ENCODE results near the gene CELA1.
A peak's percentile ranks its signal among the peaks of the same experiment; 100 is the strongest.
"Not testable (repeated sequence)": the region's sequence is repeated elsewhere in the genome, so short reads cannot be mapped to it uniquely, and the experiment has no call there.

The CELA1 gene

GRCh38 chr12:51320695-51321320 lies 25.7 kb downstream of the CELA1 start:
- DNase-seq (ENCODE audit: insufficient read length, low spot score): no peak
- FAIRE-seq: peak; percentile 80

GRCh38 chr12:51320311-51320694 lies 26.2 kb downstream of the CELA1 start:
- FAIRE-seq (no peak), DNase-seq (ENCODE audit: insufficient read length, low spot score) (no peak)
- TF ChIP-seq POLR2A (IDR thresholded peaks at IDR 0.05; ENCODE audit: low read depth, low read length) (no peak), POU2F2 (IDR thresholded peaks at IDR 0.05; ENCODE audit: low read depth, low read length) (no peak), POLR2AphosphoS5 (IDR thresholded peaks at IDR 0.05; ENCODE audit: low read depth, low read length) (no peak), SPI1 (IDR thresholded peaks at IDR 0.05; ENCODE audit: low read depth, low read length) (no peak), PAX5 (IDR thresholded peaks at IDR 0.05; ENCODE audit: insufficient read depth, low read length, severe bottlenecking) (no peak), TAF1 (IDR thresholded peaks at IDR 0.05; ENCODE audit: low read depth, low read length) (no peak)

More at GRCh38 chr12:51320695-51321320, 25.7 kb downstream of the CELA1 start:
- TF ChIP-seq SPI1 (IDR thresholded peaks at IDR 0.05; ENCODE audit: low read depth, low read length): no peak
- no peak for TF ChIP-seq TAF1 (IDR thresholded peaks at IDR 0.05; ENCODE audit: low read depth, low read length)
- no peak for TF ChIP-seq POU2F2 (IDR thresholded peaks at IDR 0.05; ENCODE audit: low read depth, low read length)
- TF ChIP-seq POLR2AphosphoS5 (IDR thresholded peaks at IDR 0.05; ENCODE audit: low read depth, low read length): no peak
- TF ChIP-seq POLR2A (IDR thresholded peaks at IDR 0.05; ENCODE audit: low read depth, low read length): no peak
- no peak for TF ChIP-seq PAX5 (IDR thresholded peaks at IDR 0.05; ENCODE audit: insufficient read depth, low read length, severe bottlenecking)

DNA sequence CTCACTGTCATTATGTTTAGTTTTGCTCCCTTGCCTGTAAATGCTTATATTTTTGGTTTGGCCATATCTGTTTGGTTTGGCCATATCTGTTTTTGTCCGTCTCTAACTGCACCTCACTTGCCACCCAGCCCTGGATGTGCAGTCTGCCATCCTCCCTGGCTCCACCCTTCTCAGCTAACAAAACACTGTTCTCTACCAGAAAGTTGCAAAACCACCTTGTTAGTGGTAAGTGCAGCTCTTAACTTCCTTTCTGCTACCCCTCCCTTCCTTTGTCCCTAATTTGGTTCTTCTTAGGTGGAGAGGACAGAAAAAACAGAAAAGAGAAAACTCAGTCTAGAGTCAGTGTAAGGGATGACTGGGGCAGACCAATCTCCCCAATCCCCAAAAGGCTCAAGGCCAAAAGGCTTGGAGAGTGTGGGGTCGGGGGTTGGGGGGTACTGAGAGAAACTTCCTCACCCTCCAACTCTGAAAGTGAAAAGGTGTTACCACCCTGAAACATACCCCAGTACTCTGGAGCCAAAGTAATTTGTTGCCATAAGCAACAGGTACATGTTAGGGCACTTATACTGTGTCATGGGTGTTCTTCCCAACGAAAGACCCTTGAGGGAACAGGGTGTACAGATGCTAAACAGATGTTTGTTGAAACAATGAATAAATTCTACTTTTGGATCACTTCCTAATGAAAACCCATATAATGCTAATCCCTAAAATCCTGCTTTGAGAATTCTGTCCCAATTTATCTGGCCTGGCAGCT lies 27.5 kb downstream of the CELA1 start:
- FAIRE-seq (peak; percentile 72), DNase-seq (ENCODE audit: insufficient read length, low spot score) (no peak)
- TF ChIP-seq POLR2A (IDR thresholded peaks at IDR 0.05; ENCODE audit: low read depth, low read length): no peak
- TF ChIP-seq POLR2AphosphoS5 (IDR thresholded peaks at IDR 0.05; ENCODE audit: low read depth, low read length): no peak
- TF ChIP-seq TAF1 (IDR thresholded peaks at IDR 0.05; ENCODE audit: low read depth, low read length): no peak
- TF ChIP-seq POU2F2 (IDR thresholded peaks at IDR 0.05; ENCODE audit: low read depth, low read length): no peak
- TF ChIP-seq PAX5 (IDR thresholded peaks at IDR 0.05; ENCODE audit: insufficient read depth, low read length, severe bottlenecking): no peak
- no peak for TF ChIP-seq SPI1 (IDR thresholded peaks at IDR 0.05; ENCODE audit: low read depth, low read length)

DNA sequence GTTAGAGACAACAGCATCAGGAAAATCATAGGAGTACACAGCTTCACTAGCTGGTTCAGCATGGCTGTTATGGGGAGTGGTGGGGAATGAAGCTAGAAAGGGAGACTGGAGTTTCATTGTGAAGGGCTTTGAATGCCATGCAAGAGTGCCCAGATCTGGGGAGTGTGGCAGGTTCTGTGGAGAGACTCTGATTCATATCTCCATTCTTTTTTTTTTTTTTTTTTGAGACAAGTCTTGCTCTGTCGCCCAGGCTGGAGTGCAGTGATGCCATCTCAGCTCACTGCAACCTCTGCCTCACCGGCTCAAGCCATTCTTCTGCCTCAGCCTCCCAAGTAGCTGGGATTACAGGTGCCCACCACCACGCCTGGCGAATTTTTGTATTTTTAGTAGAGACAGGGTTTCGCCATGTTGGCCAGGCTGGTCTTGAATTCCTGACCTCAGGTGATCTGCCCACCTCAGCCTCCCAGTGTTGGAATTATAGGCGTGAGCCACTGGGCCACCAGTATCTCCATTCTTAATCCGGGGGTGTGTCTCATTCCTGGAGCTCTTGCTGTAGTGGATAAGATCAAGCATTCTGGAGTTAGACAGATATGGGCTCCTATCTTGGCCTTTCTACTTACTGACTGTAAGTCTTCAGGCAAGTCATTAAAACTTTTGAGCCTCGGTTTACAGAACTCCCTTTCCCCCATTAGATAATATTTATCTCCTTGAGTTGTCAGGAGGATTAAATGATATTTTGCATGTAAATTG lies 28.2 kb downstream of the CELA1 start:
- not testable (repeated sequence) for DNase-seq (ENCODE audit: insufficient read length, low spot score); FAIRE-seq

DNA sequence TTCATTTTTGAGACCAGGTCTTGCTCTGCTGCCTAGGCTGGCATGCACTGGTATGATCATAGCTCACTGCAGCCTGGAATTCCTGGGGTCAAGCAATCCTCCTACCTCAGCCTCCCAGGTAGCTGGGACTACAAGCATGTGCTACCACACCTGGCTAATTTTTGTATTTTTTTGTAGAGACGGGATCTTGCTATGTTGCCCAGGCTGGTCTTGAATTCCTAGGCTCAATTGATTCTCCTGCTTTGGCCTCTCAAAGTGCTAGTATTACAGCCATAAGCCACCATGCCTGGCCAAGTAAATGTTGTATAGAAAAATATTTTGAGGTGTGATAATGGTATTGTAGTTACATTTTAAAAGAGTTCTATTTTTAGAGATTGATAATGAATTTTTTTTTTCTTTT lies 35.1 kb downstream of the CELA1 start:
- FAIRE-seq: no peak

DNA sequence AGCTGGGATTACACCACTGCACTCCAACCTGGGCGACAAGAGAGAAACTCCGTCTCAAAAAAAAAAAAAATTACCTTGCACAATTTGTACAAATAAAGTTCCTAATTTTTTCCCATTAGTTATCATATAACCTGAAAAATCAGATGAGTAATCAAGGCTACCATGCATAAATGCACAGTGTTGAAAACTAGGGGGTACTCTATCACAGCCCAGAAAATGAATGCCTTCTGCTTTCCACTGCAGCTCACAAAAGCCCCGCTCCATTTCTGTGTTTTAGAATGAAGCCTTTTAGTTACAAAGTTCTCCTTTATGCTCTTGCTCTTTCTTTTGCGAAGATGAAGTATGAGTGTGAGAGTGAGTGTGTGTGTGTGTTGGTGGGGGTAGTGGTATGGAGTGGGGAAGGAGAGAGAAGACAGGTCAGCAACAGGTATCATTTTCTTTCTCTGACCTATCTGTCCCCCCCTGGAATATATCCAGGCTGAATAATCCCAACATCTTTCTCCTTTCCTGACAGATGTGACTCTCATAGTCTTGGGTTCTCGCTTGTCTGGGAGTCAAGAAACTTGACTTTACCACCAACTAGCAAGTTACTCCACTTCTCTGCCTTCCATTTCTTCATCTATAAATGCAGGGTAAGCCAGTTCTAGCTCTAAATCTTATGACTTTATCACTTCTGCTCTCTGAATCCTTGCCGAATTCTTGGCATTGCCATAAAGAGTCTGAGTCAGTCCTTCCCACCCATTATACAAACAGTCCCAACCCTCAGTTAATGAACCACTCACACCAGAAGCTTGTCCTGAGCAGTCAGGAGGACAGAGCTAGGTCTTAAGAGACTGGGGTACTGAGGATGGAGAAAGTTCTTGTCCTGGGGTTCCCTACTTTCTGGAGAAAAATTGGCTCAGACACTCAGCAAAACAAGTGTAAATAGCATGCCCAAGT lies 38.6 kb downstream of the CELA1 start:
- TF ChIP-seq PAX5 (IDR thresholded peaks at IDR 0.05; ENCODE audit: insufficient read depth, low read length, severe bottlenecking) (no peak), TAF1 (IDR thresholded peaks at IDR 0.05; ENCODE audit: low read depth, low read length) (no peak), SPI1 (IDR thresholded peaks at IDR 0.05; ENCODE audit: low read depth, low read length) (no peak), POLR2AphosphoS5 (IDR thresholded peaks at IDR 0.05; ENCODE audit: low read depth, low read length) (no peak), POU2F2 (IDR thresholded peaks at IDR 0.05; ENCODE audit: low read depth, low read length) (no peak), POLR2A (IDR thresholded peaks at IDR 0.05; ENCODE audit: low read depth, low read length) (no peak)
- no peak for FAIRE-seq
- no peak for DNase-seq (ENCODE audit: insufficient read length, low spot score)

More for the DNA sequence above, 35.1 kb downstream of the CELA1 start:
- no peak for DNase-seq (ENCODE audit: insufficient read length, low spot score)
- TF ChIP-seq POU2F2 (IDR thresholded peaks at IDR 0.05; ENCODE audit: low read depth, low read length) (no peak), POLR2A (IDR thresholded peaks at IDR 0.05; ENCODE audit: low read depth, low read length) (no peak), POLR2AphosphoS5 (IDR thresholded peaks at IDR 0.05; ENCODE audit: low read depth, low read length) (no peak)

GRCh38 chr12:51306507-51306906 lies 40.0 kb downstream of the CELA1 start:
- FAIRE-seq (no peak), DNase-seq (ENCODE audit: insufficient read length, low spot score) (no peak)
- no peak for TF ChIP-seq TAF1 (IDR thresholded peaks at IDR 0.05; ENCODE audit: low read depth, low read length)
- TF ChIP-seq SPI1 (IDR thresholded peaks at IDR 0.05; ENCODE audit: low read depth, low read length): peak; percentile 70

DNA sequence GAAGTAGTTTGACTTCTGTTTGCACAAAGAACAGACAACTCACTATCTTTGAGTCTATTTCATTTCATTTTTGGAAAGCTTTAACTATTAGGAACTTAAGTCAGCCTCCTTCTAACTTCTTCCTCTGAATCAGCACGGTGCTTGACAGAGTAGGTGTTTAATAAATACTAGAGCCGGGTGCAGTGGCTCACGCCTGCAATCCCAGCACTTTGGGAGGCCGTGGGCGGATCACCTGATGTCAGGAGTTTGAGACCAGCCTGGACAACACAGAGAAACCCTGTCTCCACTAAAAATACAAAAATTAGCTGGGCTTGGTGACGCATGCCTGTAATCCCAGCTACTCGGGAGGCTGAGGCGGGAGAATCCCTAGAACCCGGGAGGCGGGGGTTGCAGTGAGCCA lies 45.7 kb downstream of the CELA1 start:
- not testable (repeated sequence) for DNase-seq (ENCODE audit: insufficient read length, low spot score); FAIRE-seq

- no peak for DNase-seq (ENCODE audit: insufficient read length, low spot score)
- TF ChIP-seq TAF1 (IDR thresholded peaks at IDR 0.05; ENCODE audit: low read depth, low read length) (no peak), POLR2AphosphoS5 (IDR thresholded peaks at IDR 0.05; ENCODE audit: low read depth, low read length) (no peak), SPI1 (IDR thresholded peaks at IDR 0.05; ENCODE audit: low read depth, low read length) (no peak), PAX5 (IDR thresholded peaks at IDR 0.05; ENCODE audit: insufficient read depth, low read length, severe bottlenecking) (no peak), POLR2A (IDR thresholded peaks at IDR 0.05; ENCODE audit: low read depth, low read length) (no peak), POU2F2 (IDR thresholded peaks at IDR 0.05; ENCODE audit: low read depth, low read length) (no peak)
Observed at GRCh38 chr12:51295651-51296050, 50.8 kb downstream of the CELA1 start.

DNA sequence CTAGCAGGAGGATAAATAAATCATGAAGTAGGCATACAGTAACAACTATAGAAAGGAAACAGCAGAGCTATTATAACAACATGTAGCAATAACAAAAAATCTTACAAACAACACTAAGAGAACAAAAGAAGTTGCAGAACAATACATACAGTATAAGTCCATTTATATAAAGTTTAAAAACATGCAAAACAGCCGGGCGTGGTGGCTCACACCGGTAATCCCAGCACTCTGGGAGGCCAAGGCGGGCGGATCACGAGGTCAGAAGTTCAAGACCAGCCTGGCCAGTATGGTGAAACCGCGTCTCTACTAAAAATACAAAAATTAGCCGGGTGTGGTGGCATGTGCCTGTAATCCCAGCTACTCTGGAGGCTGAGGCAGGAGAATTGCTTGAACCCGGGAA lies 52.4 kb downstream of the CELA1 start:
- not testable (repeated sequence) for FAIRE-seq

More at GRCh38 chr12:51295651-51296050, 50.8 kb downstream of the CELA1 start:
- no peak for FAIRE-seq

More for the DNA sequence above, 52.4 kb downstream of the CELA1 start:
- DNase-seq (ENCODE audit: insufficient read length, low spot score): not testable (repeated sequence)

All from GM12891 (cell line).